ENCODE results near the gene IDUA. TPM values are rescaled to one million over a fixed set of nuclear protein-coding genes. Genes with fewer than 3 reads are reported as not detected.

Gene IDUA
- total RNA-seq, 1 experiment from 2014 or later = 10.1 TPM

GRCh38 chr4:968621-969394 is 18.0 kb upstream of the IDUA start:
- ChIA-PET POLR2A (ENCODE audit: unreplicated experiment) (no interaction called here), CTCF (no interaction called here)
- peaks cover 7% of the 10 kb centered on the region; the same call in 1 of the 2 replicates for H3K79me2 ChIP-seq (ENCODE audit: low read length)
- peaks cover 18% of the 10 kb centered on the region for H3K4me1 ChIP-seq (ENCODE audit: insufficient read depth, low read length)
- no peak overlapping the region for H2AFZ ChIP-seq (ENCODE audit: low read length)
- no peak for TF ChIP-seq EZH2 (IDR thresholded peaks at IDR 0.05; ENCODE audit: low read length, unreplicated experiment)
- no peak for TF ChIP-seq EZH2phosphoT487 (IDR thresholded peaks at IDR 0.05; ENCODE audit: borderline replicate concordance, low read length)
- TF ChIP-seq, protein P1, sequence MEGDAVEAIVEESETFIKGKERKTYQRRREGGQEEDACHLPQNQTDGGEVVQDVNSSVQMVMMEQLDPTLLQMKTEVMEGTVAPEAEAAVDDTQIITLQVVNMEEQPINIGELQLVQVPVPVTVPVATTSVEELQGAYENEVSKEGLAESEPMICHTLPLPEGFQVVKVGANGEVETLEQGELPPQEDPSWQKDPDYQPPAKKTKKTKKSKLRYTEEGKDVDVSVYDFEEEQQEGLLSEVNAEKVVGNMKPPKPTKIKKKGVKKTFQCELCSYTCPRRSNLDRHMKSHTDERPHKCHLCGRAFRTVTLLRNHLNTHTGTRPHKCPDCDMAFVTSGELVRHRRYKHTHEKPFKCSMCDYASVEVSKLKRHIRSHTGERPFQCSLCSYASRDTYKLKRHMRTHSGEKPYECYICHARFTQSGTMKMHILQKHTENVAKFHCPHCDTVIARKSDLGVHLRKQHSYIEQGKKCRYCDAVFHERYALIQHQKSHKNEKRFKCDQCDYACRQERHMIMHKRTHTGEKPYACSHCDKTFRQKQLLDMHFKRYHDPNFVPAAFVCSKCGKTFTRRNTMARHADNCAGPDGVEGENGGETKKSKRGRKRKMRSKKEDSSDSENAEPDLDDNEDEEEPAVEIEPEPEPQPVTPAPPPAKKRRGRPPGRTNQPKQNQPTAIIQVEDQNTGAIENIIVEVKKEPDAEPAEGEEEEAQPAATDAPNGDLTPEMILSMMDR (conservative IDR thresholded peaks at IDR 0.05; ENCODE audit: low read depth, low read length) = no peak
- no peaks in the 10 kb centered on the region for H3K9me2 ChIP-seq (replicated peaks; ENCODE audit: low read length)
- no peak overlapping the region for H3K9ac ChIP-seq (ENCODE audit: low read length)
- H3K4me2 ChIP-seq (ENCODE audit: low read length) = no peak overlapping the region
- DNase-seq = no peak
- H4K20me1 ChIP-seq (ENCODE audit: low read length) = no peaks in the 10 kb centered on the region; the same call in 1 of the 2 replicates
- H3F3A ChIP-seq (ENCODE audit: low read length, unreplicated experiment) = no peaks in the 10 kb centered on the region
- ATAC-seq = no peak
- H3K27me3 ChIP-seq (ENCODE audit: low read length) = no peaks in the 10 kb centered on the region
- H3K36me3 ChIP-seq (ENCODE audit: low read depth, low read length) = no peaks in the 10 kb centered on the region
- intact Hi-C loops (cut with micrococcal nuclease) = no loop called here
- no TSS peak for BruUV-seq (replicated peaks)
- H3K9me3 ChIP-seq (ENCODE audit: low read length) = no peaks in the 10 kb centered on the region
- no peak overlapping the region for H3K27ac ChIP-seq (ENCODE audit: low read length)
- H3K4me3 ChIP-seq (ENCODE audit: low read length) = no peak overlapping the region

GRCh38 chr4:970046-970745 is 16.6 kb upstream of the IDUA start:
- no peak for TF ChIP-seq EZH2phosphoT487 (IDR thresholded peaks at IDR 0.05; ENCODE audit: borderline replicate concordance, low read length)
- TF ChIP-seq, protein P1 (conservative IDR thresholded peaks at IDR 0.05; ENCODE audit: low read depth, low read length) = no peak
- no peak for TF ChIP-seq EZH2 (IDR thresholded peaks at IDR 0.05; ENCODE audit: low read length, unreplicated experiment)
- Histone ChIP-seq H3K36me3 (ENCODE audit: low read depth, low read length) (no peaks in the 10 kb centered on the region), H3K27ac (ENCODE audit: low read length) (no peak overlapping the region), H2AFZ (ENCODE audit: low read length) (no peak overlapping the region), H3K4me1 (ENCODE audit: insufficient read depth, low read length) (peaks cover 18% of the 10 kb centered on the region), H3K9me2 (replicated peaks; ENCODE audit: low read length) (no peaks in the 10 kb centered on the region), H4K20me1 (ENCODE audit: low read length) (no peaks in the 10 kb centered on the region; the same call in 1 of the 2 replicates), H3F3A (ENCODE audit: low read length, unreplicated experiment) (no peaks in the 10 kb centered on the region), H3K79me2 (ENCODE audit: low read length) (peaks cover 7% of the 10 kb centered on the region; the same call in 1 of the 2 replicates), H3K9ac (ENCODE audit: low read length) (no peak overlapping the region), H3K9me3 (ENCODE audit: low read length) (no peaks in the 10 kb centered on the region), H3K4me3 (ENCODE audit: low read length) (no peak overlapping the region), H3K27me3 (ENCODE audit: low read length) (no peaks in the 10 kb centered on the region), H3K4me2 (ENCODE audit: low read length) (no peak overlapping the region)
- intact Hi-C loops (cut with micrococcal nuclease) = no loop called here
- DNase-seq (no peak), ATAC-seq (no peak)
- ChIA-PET POLR2A (ENCODE audit: unreplicated experiment) (no interaction called here), CTCF (no interaction called here)
- no TSS peak for BruUV-seq (replicated peaks)
